Middle frontal gyrus (tissue), 1 donor: ENCODE results near the gene RBFOX2.

ENCODE experiments used
- DNase-seq: peaks from one replicate; pipeline ENCODE4 v3.0.0-alpha.2; 2015; ENCODE audit warnings: low spot score; ENCODE audit errors: extremely low spot score

Gene RBFOX2

DNA sequence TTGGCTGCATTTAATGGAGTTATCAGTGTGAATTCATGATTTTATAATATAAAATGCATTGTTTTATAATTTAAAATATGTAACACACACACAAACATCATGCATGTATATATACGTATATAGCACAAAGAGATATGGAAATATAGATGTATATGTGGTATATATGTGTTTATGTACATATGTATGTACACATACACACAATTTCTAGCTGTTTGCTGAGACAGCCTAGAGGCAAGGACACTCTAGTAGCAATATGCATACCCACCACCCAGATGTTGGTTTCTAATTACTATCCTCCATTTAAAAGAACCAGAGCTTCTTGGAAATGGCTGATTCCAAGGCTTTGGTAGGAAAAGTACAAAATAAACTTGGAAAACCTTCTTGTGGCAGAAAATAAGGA lies 50.4 kb downstream of the RBFOX2 start:
- no peak for DNase-seq

DNA sequence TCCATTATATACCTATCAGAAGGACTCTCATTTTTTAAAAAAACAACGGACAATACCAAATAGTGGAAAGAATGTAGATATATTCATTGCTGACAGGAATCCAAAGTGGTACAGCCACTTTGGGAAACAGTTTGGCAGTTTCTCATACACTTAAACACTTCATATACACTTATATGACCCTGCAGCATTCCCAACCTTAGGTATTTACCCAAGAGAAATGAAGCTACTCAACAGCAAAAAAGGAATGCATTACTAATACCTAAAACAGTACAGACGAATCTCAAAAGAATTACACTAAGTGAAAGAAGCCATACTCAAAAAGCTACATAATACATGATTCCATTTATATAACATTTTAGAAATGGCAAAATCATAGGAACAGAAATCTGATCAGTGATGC lies 51.5 kb downstream of the RBFOX2 start:
- DNase-seq = no peak

DNA sequence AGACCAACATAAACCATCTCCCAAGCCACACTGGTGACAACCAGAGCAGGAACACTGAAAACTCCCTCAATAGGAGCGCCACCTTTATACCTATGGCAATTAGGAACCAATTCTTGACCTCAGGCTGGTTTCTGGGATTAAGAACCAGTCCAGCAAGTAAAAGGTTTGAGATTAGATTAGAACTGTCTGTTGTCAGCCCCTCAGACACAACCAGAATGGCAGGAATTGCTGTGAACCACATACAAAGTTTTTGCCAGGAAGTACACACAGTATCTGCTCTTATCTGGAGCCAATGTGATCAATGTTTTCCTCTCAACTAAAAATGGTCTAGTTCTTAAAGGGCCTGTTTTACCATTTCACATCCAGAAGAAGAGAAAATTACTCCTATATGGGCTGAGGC lies 55.2 kb downstream of the RBFOX2 start:
- no peak for DNase-seq

DNA sequence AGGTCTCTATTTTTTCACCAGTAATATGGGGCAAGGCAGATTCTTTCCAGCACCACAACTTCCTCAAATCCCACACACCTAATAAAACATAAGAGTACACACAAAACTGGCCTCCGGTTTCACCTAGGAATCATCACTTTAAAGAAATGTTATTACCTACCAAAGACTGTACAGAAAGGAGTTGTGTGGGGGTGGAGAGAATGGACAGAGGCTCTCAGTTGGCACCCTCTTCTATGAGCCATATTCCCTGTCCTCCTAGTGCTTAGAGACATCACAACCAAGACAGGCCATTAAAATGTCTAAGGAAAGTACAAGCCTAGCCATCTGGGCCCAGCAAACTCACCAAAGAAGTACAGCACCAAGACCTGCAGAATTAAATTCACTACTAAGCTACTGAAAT lies 56.1 kb downstream of the RBFOX2 start:
- DNase-seq = no peak

DNA sequence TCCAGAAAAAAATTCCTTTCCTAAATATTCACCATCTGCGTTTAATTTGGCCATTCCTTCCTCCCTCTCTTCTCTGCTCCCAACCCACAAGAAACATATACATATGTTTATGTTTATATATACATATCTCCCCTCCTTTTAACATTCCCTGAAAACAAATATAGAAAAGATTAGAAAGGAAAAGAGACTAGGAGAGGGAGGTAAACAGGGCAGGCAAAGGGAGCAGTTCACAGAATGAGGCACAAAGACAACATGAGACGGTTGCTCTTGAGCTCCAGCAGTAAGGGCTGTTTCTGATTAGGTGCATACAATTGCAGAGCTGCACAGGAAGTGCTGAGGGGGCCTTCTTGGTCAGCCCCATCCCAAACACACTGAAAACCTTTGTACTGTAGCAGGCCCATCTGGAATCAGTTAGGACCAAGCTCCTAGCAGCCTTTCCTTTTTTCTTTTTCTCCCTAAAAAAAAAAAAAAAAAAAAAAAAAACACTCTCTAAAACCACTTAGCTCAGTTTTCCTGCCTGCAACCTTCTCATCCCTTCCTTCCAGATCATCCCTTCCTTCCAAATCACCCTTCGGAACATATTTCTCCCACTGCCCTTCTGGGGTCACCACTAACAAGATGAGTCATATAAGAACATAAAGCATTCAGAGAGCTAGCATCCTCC lies 57.0 kb downstream of the RBFOX2 start:
- no peak for DNase-seq

DNA sequence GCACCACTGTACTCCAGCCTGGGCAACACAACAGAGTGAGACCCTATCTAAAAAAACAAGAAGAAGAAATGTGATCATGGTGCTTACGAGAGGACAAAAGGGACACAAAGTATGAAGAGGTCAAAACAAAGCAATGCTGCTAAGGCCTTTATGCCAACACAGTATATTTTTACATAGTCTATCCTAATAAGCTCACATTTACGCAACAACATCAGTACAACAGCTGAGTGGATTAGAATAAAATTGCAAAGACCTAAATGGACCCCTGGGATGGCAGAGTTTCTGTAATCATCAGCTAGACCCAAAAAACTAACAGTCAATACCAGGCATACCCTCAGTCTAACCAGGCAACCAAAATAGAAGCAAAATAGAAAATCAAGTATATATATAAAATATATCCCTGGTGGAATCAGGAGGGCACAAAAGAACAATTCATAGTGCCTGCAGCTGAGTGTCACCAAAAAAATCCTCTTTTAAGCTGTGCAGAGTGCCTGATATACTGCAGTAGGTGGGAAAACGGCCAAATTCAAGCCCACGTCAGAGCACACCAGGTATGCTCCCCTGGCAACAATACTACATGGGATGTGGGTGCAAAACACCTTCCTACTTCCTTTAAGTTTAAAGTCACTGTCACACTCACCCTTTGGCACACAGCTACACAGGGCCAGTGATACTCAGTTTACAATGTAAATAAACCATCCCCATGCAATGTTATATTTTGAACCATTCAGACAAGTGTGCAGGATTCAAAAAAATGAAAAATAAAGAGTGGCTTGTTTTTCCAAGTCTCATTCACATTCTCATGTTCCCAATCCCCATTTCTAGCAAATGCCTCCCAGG lies 57.8 kb downstream of the RBFOX2 start:
- DNase-seq = no peak

DNA sequence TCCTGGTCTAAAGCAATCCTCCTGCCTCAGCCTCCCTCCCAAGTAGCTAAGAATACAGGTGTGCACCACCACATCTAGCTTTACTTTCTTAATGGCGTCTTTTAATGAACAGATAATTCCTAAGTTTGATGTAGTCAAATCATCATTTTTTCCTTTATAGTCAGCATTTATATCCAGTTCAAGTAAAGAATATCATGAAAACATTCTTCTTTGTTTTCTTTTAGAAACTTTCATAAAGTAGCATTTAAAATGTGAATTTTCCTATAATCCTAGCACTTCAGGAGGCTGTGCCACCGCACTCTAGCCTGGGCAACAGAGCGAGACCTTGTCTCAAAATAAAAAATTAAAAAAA lies 61.6 kb downstream of the RBFOX2 start:
- no peak for DNase-seq

DNA sequence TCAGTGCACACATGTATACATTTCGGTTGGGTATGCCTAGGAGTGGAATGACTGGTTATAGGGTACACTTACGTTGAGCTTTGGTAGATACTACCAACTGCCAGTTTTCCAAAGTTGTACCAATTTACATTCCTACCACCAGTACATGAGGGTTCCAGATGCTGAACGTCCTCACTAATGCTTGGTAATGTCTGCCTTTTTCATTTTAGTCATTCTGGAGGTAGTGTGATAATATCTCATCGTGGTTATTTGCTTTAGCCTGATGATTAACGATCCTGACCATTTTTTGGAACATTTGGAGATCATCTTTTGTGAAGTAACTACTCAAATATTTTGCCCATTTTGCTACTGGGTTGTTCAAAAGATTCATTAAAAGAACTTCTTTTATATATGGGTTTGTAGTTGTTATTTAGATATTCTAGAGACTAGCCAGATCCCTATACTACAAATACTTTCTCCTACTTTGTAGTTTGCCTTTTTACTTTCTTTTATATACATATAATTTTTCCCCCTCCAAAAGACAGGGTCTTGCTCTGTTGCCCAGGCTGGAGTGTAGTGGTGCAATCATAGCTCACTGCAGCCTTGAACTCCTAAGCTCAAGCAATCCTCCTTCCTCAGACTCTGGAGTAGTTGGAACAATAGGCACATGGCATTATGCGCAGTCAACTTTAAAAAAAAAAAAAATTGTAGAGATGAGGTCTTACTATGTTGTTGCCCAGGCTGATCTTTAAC lies 62.1 kb downstream of the RBFOX2 start:
- no peak for DNase-seq

DNA sequence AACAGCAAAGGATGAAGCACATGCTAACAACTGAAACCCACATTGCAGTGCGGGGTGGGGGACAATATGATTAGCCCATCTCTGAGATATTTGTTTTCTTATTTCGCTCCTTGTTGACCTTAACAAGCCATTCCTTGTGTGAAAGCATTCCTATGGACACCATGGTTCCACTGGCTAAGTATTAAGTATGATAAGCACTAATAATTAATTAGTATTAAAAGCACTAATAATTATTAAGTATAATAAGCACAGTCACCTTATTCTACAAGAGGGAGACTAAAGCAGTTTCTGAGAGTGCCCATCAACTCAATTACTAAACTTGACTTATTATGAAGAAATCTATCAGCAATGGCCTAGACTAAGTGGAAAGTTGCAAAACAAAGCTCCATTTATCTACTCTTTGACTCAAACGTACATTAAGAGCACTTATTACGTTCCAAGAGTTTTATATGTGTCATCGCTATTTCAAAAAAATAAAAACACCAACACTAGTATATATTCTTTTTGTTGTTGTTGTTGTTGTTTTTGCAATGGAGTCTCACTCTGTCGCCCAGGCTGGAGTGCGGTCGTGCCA lies 65.3 kb downstream of the RBFOX2 start:
- no peak for DNase-seq

DNA sequence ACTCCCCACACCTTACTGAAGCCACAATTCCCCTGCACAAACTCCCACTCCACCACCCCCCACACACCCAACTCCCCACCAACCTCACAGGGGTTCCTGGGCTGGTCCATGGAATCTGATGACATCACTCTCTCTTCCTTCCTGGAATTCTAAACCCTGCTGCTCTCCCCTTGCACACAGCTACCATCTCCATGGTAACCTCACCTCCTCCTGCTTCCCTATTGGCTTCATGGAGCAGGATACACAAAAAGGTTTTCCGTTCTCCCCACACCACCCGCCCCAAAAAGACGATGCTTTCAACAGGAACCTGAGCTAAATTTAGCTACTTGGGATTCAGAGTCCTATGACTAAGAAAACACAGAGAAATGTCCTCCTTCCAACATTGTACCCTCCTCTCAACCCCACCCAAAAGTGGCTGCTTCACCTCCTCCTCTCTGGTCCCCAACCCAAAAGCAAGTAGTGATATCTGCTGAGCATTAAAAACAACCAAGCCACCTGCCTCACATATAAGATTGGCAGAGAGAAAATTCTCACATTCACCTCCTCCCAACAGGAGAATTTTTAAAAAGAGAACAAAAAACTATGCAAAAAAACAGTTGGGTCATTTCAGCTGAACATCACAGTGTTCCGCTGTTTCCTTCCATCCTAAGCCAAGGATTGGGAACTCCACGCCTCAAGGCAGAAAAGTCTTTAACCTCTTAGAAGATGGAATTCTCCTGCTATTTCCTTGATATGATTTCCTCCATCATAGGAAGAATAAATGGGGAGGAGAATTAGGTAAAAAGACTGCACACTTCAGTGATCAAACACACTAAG lies 66.9 kb downstream of the RBFOX2 start:
- peak; percentile 71 for DNase-seq

DNA sequence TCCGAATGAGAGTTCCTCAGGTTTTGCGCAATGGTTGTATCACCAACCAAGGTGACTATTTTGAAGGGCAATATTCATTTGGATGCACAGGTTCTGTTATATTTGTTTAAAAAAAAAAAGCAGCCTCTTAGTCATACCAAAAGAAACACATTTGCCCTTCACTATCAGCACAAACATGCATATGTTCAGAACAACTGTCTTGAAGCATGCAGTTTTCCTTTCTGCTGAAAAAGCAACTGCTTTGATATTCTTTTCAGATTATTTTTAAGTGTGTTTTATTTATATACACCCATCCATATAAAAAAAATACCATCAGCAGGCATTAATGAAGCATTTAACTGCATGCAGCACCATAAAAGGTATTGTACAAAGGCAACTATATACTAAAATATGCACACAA lies 67.8 kb downstream of the RBFOX2 start:
- no peak for DNase-seq

DNA sequence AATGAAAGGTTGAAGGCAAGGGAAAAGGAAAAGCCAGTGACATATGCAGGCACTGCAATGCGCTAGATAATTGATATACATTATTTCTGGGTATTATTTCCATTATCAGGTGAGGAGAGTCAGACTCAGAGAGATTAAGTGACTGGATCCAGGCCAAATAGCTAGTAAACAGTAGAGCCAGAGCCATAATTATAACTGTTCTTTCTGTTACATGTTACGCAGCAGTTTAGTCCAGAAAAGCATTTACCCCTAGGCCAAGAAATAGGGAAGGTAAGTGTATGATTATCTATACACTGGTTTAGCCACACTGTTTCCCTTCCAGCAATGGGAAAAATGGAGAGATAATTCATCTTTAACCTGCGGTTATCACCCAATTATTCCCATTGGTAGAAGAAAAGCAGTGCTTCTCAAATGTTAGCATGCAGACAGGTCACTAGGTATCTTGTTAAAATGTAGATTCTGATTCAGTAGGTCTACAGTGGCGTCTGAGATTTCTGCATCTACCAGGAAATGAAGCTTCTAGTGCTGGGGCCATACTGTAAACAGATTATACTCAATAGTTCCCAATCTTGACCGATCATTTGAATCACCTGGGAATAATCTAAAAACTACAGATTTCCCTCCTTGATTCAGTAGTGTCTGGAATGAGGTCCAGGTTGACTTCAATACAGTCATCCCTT lies 69.4 kb downstream of the RBFOX2 start:
- DNase-seq = no peak

DNA sequence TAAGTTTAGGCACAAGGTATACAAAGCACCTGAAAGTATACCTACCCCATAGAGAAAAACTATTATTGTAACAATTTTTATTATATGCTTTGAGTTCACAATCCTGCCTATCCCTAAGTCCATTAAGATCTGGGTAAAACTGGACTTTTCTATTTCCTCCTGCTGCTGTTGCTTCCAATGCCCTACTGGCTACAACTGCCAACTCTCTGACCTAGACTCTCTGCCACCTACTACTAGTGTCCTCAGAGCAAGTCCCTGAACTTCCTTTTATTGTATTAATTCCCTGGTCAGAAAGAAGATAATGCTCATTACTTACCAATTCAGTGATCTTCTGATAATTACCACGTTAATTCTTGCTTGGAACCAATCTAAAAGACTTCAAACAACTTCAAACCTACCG lies 70.3 kb downstream of the RBFOX2 start:
- no peak for DNase-seq

DNA sequence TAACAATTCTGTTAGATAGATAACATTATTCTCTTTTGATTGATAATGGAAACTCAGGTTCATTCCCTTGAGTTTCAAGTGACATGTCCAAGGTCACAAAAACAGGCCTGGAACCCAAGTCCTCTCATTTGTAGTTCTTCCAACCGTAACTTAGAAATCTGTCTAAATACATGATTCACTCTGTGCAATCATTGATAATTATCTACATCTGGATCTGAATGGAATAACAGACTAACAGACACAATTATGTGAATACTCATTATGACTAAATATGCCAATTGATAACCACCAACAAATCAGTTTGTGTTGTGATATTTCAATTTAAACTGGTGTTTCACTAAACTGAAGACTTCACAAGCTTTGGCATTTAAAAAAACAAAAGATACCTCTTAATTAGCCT lies 71.0 kb downstream of the RBFOX2 start:
- DNase-seq = no peak

DNA sequence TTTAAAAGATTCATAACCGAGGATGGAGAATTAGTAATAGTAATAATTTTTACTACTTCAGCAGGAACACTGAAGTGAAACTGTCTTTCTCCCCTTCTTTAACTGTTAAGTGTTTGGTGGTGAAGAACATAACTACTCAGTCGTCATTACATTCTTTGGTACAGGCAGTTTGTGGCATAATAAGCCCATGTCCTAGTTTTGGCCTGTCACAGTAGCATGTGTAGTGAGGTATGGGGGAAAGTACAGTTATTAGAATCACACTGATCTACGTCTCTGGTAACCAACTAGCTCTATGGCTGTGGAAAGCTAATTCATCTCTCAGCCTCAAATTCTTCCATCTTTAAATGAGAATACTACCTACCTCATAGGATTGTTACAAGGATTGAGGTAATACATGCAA lies 71.8 kb downstream of the RBFOX2 start:
- DNase-seq = no peak

DNA sequence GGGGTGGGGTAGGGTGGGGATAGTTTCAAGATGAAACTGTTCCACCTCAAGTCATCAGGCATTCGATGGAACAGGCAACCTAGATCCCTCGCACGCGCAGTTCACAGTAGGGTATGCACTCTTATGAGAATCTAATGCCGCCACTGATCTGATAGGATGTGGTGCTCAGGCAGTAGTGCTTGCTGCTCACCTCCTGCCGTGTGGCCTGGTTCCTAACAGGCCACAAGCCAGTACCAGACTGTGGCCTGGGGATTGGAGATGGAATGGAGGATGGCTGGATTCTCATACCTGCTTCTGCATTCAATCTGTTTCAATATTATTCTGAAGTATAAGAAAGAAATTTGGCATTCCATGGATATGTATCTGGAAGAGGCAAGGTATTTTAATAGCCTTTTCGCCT lies 73.1 kb downstream of the RBFOX2 start:
- no peak for DNase-seq

DNA sequence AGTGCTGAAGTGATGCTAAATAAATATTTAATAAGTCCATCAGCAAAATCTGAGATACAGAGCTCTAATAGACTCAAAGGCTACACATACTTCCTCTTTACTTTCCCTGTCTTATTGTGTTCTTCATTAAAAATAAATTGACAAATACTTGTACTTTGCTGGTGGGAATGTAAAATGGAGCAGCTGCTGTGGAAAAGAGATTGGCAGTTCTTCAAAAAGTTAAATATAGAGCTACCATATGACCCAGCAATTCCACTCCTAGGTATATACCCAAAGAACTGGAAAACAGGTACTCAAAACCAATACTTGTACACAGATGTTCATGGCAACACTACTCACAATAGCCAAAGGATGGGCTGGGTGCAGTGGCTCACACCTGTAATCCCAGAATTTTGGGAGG lies 76.0 kb downstream of the RBFOX2 start:
- no peak for DNase-seq

DNA sequence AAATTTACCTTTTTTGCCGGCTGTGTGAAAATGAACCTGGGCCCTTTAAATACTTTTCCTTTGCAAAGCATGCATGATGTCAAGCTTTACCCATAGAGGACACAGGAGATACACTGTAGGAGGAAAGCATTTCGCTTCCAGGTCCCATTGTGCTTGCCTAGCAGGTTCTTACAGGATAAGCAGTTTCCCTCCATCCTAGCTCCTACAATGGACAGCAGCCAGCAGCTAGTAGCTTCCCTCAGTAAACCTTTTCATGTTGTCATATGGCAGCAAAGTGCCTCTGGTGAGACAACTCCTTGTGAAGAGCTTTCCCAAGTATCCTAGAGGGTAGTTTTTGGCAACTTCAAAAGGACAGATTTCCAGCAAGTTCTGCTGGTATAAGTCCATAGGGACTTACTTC lies 78.4 kb downstream of the RBFOX2 start:
- DNase-seq = no peak

DNA sequence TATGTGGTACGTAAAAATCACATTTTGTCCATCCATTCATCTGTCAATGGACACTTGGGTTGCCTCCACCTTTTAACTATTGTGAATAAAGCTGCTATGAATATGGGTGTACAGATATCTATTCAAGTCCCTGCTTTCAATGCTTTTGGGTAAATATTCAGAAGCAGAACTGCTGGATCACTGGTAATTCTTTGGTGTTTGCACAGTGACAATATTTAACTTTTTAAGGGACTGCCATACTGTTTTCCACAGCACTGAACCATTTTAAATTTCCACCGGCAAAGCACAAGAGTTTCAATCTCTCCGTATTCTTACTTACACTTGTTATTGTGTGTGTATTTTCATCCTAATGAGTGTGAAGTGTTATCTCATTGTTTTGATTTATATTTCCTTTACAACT lies 79.4 kb downstream of the RBFOX2 start:
- no peak for DNase-seq

DNA sequence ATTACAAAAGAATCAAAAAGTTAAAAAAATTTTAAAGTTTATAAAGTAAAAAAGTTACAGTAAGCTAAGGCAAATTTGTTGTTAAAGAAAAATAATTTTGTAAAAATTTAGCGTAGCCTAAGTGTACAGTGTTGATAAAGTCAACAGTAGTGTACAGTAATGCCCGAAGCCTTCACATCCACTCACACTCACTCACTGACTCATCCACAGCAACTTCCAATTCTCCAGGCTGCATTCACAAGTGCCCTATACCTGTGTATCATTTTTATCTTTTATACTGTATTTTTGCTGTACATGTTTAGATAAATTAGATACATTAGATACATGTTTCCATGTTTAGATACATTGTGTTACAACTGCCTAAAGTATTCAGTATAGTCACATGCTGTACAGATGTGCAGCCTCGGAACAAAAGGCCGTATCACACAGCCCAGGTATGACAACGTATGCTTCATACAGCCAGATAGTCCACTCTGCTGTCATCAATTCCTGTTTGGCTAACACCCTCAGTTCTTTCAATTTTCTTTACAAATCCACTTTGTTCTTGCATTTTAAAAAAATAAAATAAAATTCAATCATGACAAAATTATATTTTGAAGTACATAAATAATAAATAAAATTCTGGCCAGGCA lies 80.7 kb downstream of the RBFOX2 start:
- DNase-seq = no peak
